Left ventricle myocardium superior (tissue), 1 donor: ENCODE data around the gene SDHC. TPM values are rescaled to one million over a fixed set of nuclear protein-coding genes. Genes with fewer than 3 reads are reported as not detected.
"Not testable (repeated sequence)": the region's sequence is repeated elsewhere in the genome, so short reads cannot be mapped to it uniquely, and the experiment has no call there.

ENCODE experiments used
- ATAC-seq: fragments of 200-7000 bp; cut with Tn5 transposase; one replicate; pipeline ENCODE4 v1.9.1; 2020; ENCODE audit warnings: mild to moderate bottlenecking, moderate library complexity
- DNase-seq: peaks from one replicate; pipeline ENCODE4 v3.0.0-alpha.2; 2020
- intact Hi-C: fragments of 100-400 bp; cut with micrococcal nuclease; formaldehyde crosslinking; loops from one replicate; pipeline ENCODE4 v1.11.0; 2022
- total RNA-seq: library from RNA; stranded (reverse); fragmentation: NEBNext Ultra II Directional; extraction: Animal tissue kit (Norgen Biotek cat#: 25700); gene quantifications from one replicate; pipeline ENCODE4 v1.2.1, GENCODE V29; 2021
- donor health status: DM: no; HTN: yes; CAD: no; lungs with severe emphysema.

The SDHC gene
- total RNA-seq, 1 donor from 2014 or later = 415 TPM

DNA sequence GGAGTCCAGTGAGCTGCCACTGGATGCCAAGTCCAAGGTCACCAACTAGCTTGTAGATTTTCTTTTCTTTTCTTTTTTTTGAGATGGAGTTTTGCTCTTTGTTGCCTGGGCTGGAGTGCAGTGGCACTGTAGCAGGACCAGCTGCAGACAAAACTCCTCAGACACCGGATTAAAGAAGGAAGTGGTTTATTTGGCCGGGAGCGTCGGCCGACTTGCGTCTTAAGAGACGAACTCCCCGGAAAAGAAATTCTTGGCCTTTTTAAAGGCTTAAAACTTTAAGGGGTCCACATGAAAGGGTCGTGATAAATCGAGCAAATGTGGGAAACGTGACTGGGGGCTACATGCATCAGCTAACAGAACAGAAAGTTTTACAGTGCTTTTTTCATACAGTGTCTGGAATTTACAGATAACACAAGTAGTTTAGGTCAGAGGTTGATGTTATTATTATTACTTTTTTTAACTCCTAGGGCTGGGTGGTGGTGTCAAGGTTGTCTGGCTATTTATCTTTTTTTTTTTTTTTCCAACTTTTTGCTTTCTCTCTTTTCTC is 89.9 kb downstream of the SDHC start:
- intact Hi-C loops = no loop called here
- no peak for ATAC-seq
- DNase-seq = no peak

GRCh38 chr1:161406551-161406950 is 92.4 kb downstream of the SDHC start:
- intact Hi-C loops, DNase-seq, ATAC-seq: not testable (repeated sequence)

- DNase-seq (no peak), ATAC-seq (no peak)
- intact Hi-C loops = no loop called here
Observed at GRCh38 chr1:161407451-161407985, 93.3 kb downstream of the SDHC start.

DNA sequence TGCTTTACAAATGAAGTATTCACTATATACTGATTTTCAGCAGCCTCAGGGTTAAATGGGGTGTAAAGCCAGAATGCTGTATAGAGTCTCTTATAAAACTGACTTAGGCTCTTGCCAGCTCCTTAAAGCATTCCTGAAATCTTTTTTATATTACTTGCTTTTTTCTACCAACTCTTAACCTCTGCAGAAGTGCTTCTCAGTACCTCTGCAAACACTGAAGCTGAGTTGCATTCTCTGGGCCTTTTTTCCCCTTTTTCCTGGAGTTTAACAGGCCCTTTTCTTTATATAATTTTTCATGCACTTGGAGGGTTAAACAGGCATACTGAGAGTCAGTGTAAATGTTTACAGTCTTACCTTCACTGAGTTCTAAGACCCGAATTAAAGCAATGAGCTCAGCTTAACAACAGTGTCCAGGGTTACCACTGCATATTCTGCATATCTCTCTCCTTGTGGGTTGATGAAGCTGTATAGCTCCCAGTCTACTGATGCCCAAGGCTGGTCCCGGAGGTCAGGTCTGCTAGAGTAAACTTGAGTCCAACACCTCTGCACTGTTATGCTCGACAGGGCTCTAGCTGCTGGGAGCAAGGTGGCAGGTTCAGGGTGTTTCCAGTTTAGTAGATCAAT is 94.4 kb downstream of the SDHC start:
- intact Hi-C loops = no loop called here
- DNase-seq (no peak), ATAC-seq (no peak)

GRCh38 chr1:161409848-161410635 is 95.9 kb downstream of the SDHC start:
- intact Hi-C loops, ATAC-seq, DNase-seq: not testable (repeated sequence)

GRCh38 chr1:161410636-161410970 is 96.4 kb downstream of the SDHC start:
- ATAC-seq, DNase-seq, intact Hi-C loops: not testable (repeated sequence)

Other genes with a start within 250 kb of the SDHC start
- gene ARHGAP30, start 244.5 kb upstream of the SDHC start, total RNA-seq = 3.7 TPM
- not detected for gene NECTIN4, start 224.8 kb upstream of the SDHC start, total RNA-seq
- gene KLHDC9, start 216.0 kb upstream of the SDHC start, total RNA-seq = 5.2 TPM
- 64.8 TPM for gene PFDN2, start 196.3 kb upstream of the SDHC start, total RNA-seq
- 33.0 TPM for gene NIT1, start 196.3 kb upstream of the SDHC start, total RNA-seq
- gene DEDD, start 181.7 kb upstream of the SDHC start, total RNA-seq = 29.3 TPM
- 78.0 TPM for gene UFC1, start 160.4 kb upstream of the SDHC start, total RNA-seq
- 22.9 TPM for gene USP21, start 154.9 kb upstream of the SDHC start, total RNA-seq
- gene PPOX, start 148.0 kb upstream of the SDHC start, total RNA-seq = 10.7 TPM
- gene B4GALT3, start 136.9 kb upstream of the SDHC start, total RNA-seq = 23.6 TPM
- gene ADAMTS4, start 115.3 kb upstream of the SDHC start, total RNA-seq = 7.2 TPM
- 335 TPM for gene NDUFS2, start 112.0 kb upstream of the SDHC start, total RNA-seq
- gene FCER1G, start 99.1 kb upstream of the SDHC start, total RNA-seq = 24.8 TPM
- gene APOA2, start 90.8 kb upstream of the SDHC start, total RNA-seq = not detected
- gene TOMM40L, start 88.3 kb upstream of the SDHC start, total RNA-seq = 41.8 TPM
- not detected for gene NR1I3, start 76.2 kb upstream of the SDHC start, total RNA-seq
- gene PCP4L1, start 55.6 kb upstream of the SDHC start, total RNA-seq = 0.17 TPM
- 3.8 TPM for gene MPZ, start 4.4 kb upstream of the SDHC start, total RNA-seq
- not detected for gene CFAP126, start 53.5 kb downstream of the SDHC start, total RNA-seq
- 19.9 TPM for gene FCGR2A, start 191.1 kb downstream of the SDHC start, total RNA-seq
- 1.1 TPM for gene HSPA6, start 210.2 kb downstream of the SDHC start, total RNA-seq
- 19.9 TPM for gene FCGR3A, start 235.4 kb downstream of the SDHC start, total RNA-seq